ENCODE data around the gene KRTAP3-3. TPM values are rescaled to one million over a fixed set of nuclear protein-coding genes. Genes with fewer than 3 reads are reported as not detected.
"Not testable (repeated sequence)": the region's sequence is repeated elsewhere in the genome, so short reads cannot be mapped to it uniquely, and the experiment has no call there.

Gene KRTAP3-3
- total RNA-seq: not detected in 2 replicates
- not detected in 2 replicates for polyA plus RNA-seq

DNA sequence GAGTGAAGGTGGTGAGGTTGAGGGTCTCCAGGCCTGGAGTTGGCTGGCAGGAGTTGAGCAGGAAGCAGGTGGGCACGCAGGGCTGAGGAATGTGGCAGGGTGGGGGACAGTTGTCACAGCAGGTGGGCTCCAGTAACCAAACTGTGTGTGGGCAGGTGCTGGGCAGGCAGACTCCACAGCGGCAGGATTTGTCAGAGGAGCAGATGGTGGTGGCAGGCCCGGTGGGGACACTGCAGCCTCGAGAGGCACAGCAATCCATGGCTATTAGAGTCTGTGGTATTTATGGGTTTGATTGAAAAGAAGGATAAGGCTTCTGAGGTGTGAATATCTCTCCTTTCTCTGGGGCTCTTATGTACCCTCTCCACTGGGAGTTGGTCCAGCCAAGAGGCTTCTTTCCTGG is at the start of gene KRTAP3-3:
TSS of gene KRTAP3-3 (minus strand) at position 326 of the 400 bp plus-strand sequence. CDS start at position 259, 67 bp downstream.
- Histone ChIP-seq H3K9me2 (replicated peaks; ENCODE audit: insufficient read depth) (no peaks in the 10 kb centered on the region), H3K4me3 (no peak within 1 kb of the TSS), H4K20me1 (ENCODE audit: insufficient read depth, poor library complexity, severe bottlenecking) (no peaks in the 10 kb centered on the region), H3K4me2 (no peak within 1 kb of the TSS), H3K27ac (no peak within 1 kb of the TSS), H3K27me3 (peaks cover 4% of the 10 kb centered on the region), H3K79me2 (no peaks in the 10 kb centered on the region), H2AFZ (no peak within 1 kb of the TSS), H3K4me1 (ENCODE audit: insufficient read depth) (no peaks in the 10 kb centered on the region), H3K9me3 (ENCODE audit: low read depth) (no peaks in the 10 kb centered on the region), H3K36me3 (replicated peaks; ENCODE audit: insufficient read depth, low read depth) (no peaks in the 10 kb centered on the region)
- 44% methylated on average over 4 of the region's 4 CpGs for WGBS (ENCODE audit: low lambda C conversion rate, missing lambda C conversion rate)
- no peak for DNase-seq (ENCODE audit: low spot score)
- no peak for TF ChIP-seq EZH2 (IDR thresholded peaks at IDR 0.05; ENCODE audit: borderline replicate concordance)
- TF ChIP-seq EZH2phosphoT487 (IDR thresholded peaks at IDR 0.05; ENCODE audit: low read depth, severe bottlenecking, unreplicated experiment): no peak
- TF ChIP-seq CTCF (IDR thresholded peaks at IDR 0.05; ENCODE audit: poor library complexity): no peak

DNA sequence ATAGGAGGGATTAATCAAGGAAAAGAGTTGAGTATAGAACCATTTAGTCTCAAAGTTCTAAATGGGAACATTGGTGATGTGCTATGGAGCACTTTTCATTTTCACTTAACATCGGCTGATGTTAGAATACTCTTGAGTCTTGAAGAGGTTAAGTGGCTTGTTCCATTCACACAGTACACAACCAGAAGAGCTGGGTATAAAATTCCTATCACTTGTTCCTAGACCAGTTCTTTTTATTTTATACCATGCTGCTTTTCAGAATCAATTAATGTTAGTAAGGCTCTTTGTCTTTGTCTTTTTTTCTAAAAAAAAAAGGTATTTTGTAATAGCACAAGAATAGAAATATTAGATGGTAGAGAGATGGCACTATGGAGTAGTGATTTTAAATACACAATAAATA is 49.0 kb upstream of the KRTAP3-3 start:
- no peak overlapping the region for H3K27ac ChIP-seq
- WGBS (ENCODE audit: low lambda C conversion rate, missing lambda C conversion rate): 100% methylated on average over 1 of the region's 1 CpG
- H3K9me3 ChIP-seq (ENCODE audit: low read depth): no peaks in the 10 kb centered on the region
- H3K4me2 ChIP-seq: no peak overlapping the region
- H3K9me2 ChIP-seq (replicated peaks; ENCODE audit: insufficient read depth): no peaks in the 10 kb centered on the region
- no peak for DNase-seq (ENCODE audit: low spot score)
- peaks cover under 1% of the 10 kb centered on the region for H3K4me1 ChIP-seq (ENCODE audit: insufficient read depth)
- no peaks in the 10 kb centered on the region for H3K36me3 ChIP-seq (replicated peaks; ENCODE audit: insufficient read depth, low read depth)
- H4K20me1 ChIP-seq (ENCODE audit: insufficient read depth, poor library complexity, severe bottlenecking): no peaks in the 10 kb centered on the region
- H2AFZ ChIP-seq: no peak overlapping the region
- H3K79me2 ChIP-seq: no peaks in the 10 kb centered on the region
- TF ChIP-seq EZH2 (IDR thresholded peaks at IDR 0.05; ENCODE audit: borderline replicate concordance) (no peak), CTCF (IDR thresholded peaks at IDR 0.05; ENCODE audit: poor library complexity) (no peak), EZH2phosphoT487 (IDR thresholded peaks at IDR 0.05; ENCODE audit: low read depth, severe bottlenecking, unreplicated experiment) (no peak)
- no peaks in the 10 kb centered on the region for H3K27me3 ChIP-seq
- H3K4me3 ChIP-seq: no peak overlapping the region

DNA sequence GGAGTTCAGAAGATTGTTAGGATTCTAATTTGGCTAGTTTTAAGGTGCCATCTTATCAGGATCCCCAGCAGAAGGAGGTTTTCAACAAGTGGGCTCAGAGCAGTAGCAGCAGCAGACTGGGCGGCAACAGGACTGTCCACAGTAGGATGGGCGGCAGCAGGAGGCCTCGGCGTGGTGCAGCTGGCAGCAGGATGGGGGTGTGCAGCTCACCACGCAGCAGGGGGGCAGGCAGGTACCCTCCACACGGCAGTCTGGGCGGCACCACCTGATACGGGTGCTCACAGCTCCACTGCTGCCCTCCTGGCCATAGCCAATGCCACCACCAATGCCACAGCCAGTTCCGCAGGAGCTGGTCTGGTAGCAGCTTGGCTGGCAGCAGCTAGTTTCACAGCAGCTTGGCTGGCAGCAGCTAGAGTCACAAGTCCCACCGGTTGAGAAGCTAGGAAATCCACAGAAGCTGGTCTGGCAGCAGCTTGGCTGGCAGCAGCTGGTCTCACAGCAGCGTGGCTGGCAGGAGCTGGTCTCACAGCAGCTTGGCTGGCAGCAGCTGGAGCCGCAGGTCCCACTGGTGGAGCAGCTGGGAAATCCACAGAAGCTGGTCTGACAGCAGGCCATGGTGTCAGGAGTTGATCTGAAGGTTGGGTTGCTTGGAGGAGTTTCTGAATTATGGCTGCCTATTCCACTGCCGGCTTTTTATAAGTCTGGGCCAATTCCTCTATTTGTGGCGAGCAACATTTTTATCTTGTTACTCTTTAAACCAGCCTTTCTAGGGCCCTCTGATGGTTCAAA is 47.0 kb upstream of the KRTAP3-3 start, which contains the start of gene KRTAP1-1:
TSS of gene KRTAP1-1 (minus strand) at position 668 of the 789 bp plus-strand sequence. CDS start at position 615, 53 bp downstream.
- not testable (repeated sequence) for H3K27ac ChIP-seq; H3K9me3 ChIP-seq (ENCODE audit: low read depth); H2AFZ ChIP-seq; H3K36me3 ChIP-seq (replicated peaks; ENCODE audit: insufficient read depth, low read depth); H3K4me1 ChIP-seq (ENCODE audit: insufficient read depth); H3K4me2 ChIP-seq; H4K20me1 ChIP-seq (ENCODE audit: insufficient read depth, poor library complexity, severe bottlenecking); H3K9me2 ChIP-seq (replicated peaks; ENCODE audit: insufficient read depth); DNase-seq (ENCODE audit: low spot score); H3K27me3 ChIP-seq; H3K79me2 ChIP-seq; H3K4me3 ChIP-seq
- 90% methylated on average over 14 of the region's 14 CpGs for WGBS (ENCODE audit: low lambda C conversion rate, missing lambda C conversion rate)

DNA sequence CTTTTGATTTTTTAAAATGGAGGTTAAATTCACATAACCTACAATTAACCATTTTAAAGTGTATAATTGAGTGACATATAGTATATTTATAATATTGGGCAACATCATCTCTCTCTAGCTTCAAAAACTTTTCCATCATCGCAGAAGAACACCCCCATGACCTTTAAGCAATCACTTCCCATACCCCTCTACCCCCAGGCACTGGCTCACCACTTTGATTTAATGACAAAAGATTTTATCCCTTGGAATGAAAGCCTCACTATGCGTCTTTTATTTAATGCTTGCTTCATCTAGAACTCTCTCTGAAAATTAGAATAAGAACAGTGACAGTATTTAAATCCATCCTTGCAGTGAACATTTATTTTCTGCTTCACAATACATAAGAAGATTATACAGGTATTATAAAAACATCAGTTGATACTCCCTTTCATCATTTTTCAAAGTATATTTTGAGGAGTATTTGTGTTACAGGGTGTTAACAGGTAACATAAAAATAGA is 43.9 kb upstream of the KRTAP3-3 start:
- H2AFZ ChIP-seq: no peak overlapping the region
- DNase-seq (ENCODE audit: low spot score): no peak
- no peaks in the 10 kb centered on the region for H3K79me2 ChIP-seq
- no peaks in the 10 kb centered on the region for H3K9me2 ChIP-seq (replicated peaks; ENCODE audit: insufficient read depth)
- WGBS (ENCODE audit: low lambda C conversion rate, missing lambda C conversion rate): 69% methylated on average over 2 of the region's 2 CpGs
- no peak overlapping the region for H3K27ac ChIP-seq
- H3K4me2 ChIP-seq: no peak overlapping the region
- TF ChIP-seq EZH2phosphoT487 (IDR thresholded peaks at IDR 0.05; ENCODE audit: low read depth, severe bottlenecking, unreplicated experiment): no peak
- TF ChIP-seq EZH2 (IDR thresholded peaks at IDR 0.05; ENCODE audit: borderline replicate concordance): no peak
- TF ChIP-seq CTCF (IDR thresholded peaks at IDR 0.05; ENCODE audit: poor library complexity): no peak
- H3K4me1 ChIP-seq (ENCODE audit: insufficient read depth): no peaks in the 10 kb centered on the region
- H3K27me3 ChIP-seq: no peaks in the 10 kb centered on the region
- H3K4me3 ChIP-seq: no peak overlapping the region
- no peaks in the 10 kb centered on the region for H3K36me3 ChIP-seq (replicated peaks; ENCODE audit: insufficient read depth, low read depth)
- H4K20me1 ChIP-seq (ENCODE audit: insufficient read depth, poor library complexity, severe bottlenecking): no peaks in the 10 kb centered on the region
- no peaks in the 10 kb centered on the region for H3K9me3 ChIP-seq (ENCODE audit: low read depth)

DNA sequence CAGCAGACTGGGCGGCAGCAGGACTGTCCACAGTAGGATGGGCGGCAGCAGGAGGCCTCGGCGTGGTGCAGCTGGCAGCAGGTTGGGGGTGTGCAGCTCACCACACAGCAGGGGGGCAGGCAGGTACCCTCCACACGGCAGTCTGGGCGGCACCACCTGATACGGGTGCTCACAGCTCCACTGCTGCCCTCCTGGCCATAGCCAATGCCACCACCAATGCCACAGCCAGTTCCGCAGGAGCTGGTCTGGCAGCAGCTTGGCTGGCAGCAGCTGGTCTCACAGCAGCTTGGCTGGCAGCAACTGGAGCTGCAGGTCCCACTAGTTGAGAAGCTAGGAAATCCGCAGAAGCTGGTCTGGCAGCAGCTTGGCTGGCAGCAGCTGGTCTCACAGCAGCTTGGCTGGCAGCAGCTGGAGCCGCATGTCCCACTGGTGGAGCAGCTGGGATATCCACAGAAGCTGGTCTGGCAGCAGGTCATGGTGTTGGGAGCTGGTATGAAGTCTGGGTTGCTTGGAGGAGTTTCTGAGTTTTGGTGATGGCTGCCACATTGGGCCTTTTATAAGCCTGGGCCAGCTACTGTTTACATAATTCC is 40.5 kb upstream of the KRTAP3-3 start, which contains the start of gene KRTAP1-3:
TSS of gene KRTAP1-3 (minus strand) at position 529 of the 590 bp plus-strand sequence. CDS start at position 476, 53 bp downstream.
- WGBS (ENCODE audit: low lambda C conversion rate, missing lambda C conversion rate): 94% methylated on average over 9 of the region's 10 CpGs
- H3K4me2 ChIP-seq; H3K4me3 ChIP-seq; H3K79me2 ChIP-seq; H3K4me1 ChIP-seq (ENCODE audit: insufficient read depth); H2AFZ ChIP-seq; H3K9me3 ChIP-seq (ENCODE audit: low read depth); DNase-seq (ENCODE audit: low spot score); H3K9me2 ChIP-seq (replicated peaks; ENCODE audit: insufficient read depth); H3K27me3 ChIP-seq; H4K20me1 ChIP-seq (ENCODE audit: insufficient read depth, poor library complexity, severe bottlenecking); H3K27ac ChIP-seq; H3K36me3 ChIP-seq (replicated peaks; ENCODE audit: insufficient read depth, low read depth): not testable (repeated sequence)
